HL-60 (cell line): ENCODE data around the gene SLC22A16.

Experiments
- DNase-seq, 2 experiments: peaks; one replicate each; pipeline ENCODE4 v3.0.0-alpha.2; 2010 to 2020; ENCODE audit warnings: low read depth in 1 of 2, low spot score in 1 of 2
- H3K27ac ChIP-seq: fragments of 250-450 bp; sonication (Bioruptor Pico); replicated peaks from 2 replicates; pipeline ENCODE4 v1.5.1; 2020; ENCODE audit warnings: mild to moderate bottlenecking, moderate library complexity
- H3K27me3 ChIP-seq: fragments of 250-450 bp; sonication (Bioruptor Pico); 2 replicates; pipeline ENCODE4 v1.5.1; 2021; ENCODE audit warnings: mild to moderate bottlenecking, moderate library complexity; ENCODE audit not compliant: insufficient read depth, poor library complexity, severe bottlenecking
- H3K4me3 ChIP-seq: replicated peaks from 2 replicates; pipeline ENCODE4 v1.5.1; 2011; ENCODE audit warnings: mild to moderate bottlenecking, control low read depth, low read length; ENCODE audit not compliant: insufficient read depth
- GABPA ChIP-seq: IDR thresholded peaks from 2 replicates; pipeline ENCODE4 v1.6.1; 2012; ENCODE audit warnings: low read depth
- POLR2AphosphoS5 ChIP-seq: IDR thresholded peaks from 2 replicates; pipeline ENCODE4 v1.6.1; 2012; ENCODE audit warnings: low read depth
- REST ChIP-seq: IDR thresholded peaks from 2 replicates; pipeline ENCODE4 v1.6.1; 2012; ENCODE audit warnings: low read depth; ENCODE audit not compliant: insufficient replicate concordance
- SPI1 ChIP-seq: IDR thresholded peaks from 2 replicates; pipeline ENCODE4 v1.6.1; 2012; ENCODE audit warnings: low read depth, mild to moderate bottlenecking, borderline replicate concordance
- TF ChIP-seq, protein P1 (sequence below): IDR thresholded peaks from one replicate; pipeline ENCODE4 v1.5.1; 2011; ENCODE audit warnings: low read length, control low read depth, inconsistent platforms; ENCODE audit not compliant: insufficient read depth

SLC22A16 gene

GRCh38 chr6:110378552-110378951 lies 97.9 kb downstream of the SLC22A16 start:
- Histone ChIP-seq H3K27me3 (no peaks in the 10 kb centered on the region), H3K27ac (no peak overlapping the region), H3K4me3 (no peak overlapping the region)
- TF ChIP-seq SPI1 (no peak), POLR2AphosphoS5 (no peak), REST (no peak), GABPA (no peak)
- TF ChIP-seq, protein P1, sequence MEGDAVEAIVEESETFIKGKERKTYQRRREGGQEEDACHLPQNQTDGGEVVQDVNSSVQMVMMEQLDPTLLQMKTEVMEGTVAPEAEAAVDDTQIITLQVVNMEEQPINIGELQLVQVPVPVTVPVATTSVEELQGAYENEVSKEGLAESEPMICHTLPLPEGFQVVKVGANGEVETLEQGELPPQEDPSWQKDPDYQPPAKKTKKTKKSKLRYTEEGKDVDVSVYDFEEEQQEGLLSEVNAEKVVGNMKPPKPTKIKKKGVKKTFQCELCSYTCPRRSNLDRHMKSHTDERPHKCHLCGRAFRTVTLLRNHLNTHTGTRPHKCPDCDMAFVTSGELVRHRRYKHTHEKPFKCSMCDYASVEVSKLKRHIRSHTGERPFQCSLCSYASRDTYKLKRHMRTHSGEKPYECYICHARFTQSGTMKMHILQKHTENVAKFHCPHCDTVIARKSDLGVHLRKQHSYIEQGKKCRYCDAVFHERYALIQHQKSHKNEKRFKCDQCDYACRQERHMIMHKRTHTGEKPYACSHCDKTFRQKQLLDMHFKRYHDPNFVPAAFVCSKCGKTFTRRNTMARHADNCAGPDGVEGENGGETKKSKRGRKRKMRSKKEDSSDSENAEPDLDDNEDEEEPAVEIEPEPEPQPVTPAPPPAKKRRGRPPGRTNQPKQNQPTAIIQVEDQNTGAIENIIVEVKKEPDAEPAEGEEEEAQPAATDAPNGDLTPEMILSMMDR, result no peak
- no peak for DNase-seq
